Endothelial cell of umbilical vein (primary cell): ENCODE measurements around the gene HLA-B.

ENCODE experiments used
- EZH2 ChIP-seq: IDR thresholded peaks from 2 replicates; pipeline ENCODE4 v1.6.1; 2012; ENCODE audit warnings: borderline replicate concordance, low read depth, mild to moderate bottlenecking, moderate library complexity, low read length, inconsistent platforms; ENCODE audit not compliant: severe bottlenecking
- FOS ChIP-seq: IDR thresholded peaks from 2 replicates; pipeline ENCODE4 v1.6.1; 2011; ENCODE audit warnings: mild to moderate bottlenecking, low read length, moderate library complexity, borderline replicate concordance; ENCODE audit not compliant: insufficient read depth
- JUN ChIP-seq: IDR thresholded peaks from 2 replicates; pipeline ENCODE4 v1.6.1; 2011; ENCODE audit warnings: borderline replicate concordance, low read depth; ENCODE audit not compliant: insufficient read length, insufficient read depth
- MYC ChIP-seq: IDR thresholded peaks from one replicate; pipeline ENCODE4 v1.6.1; 2011; ENCODE audit warnings: mild to moderate bottlenecking, low read depth, low read length
- POLR2A ChIP-seq: IDR thresholded peaks from 2 replicates; pipeline ENCODE4 v1.6.1; 2012; ENCODE audit warnings: low read depth, mild to moderate bottlenecking, control low read depth, low read length
- POLR2AphosphoS5 ChIP-seq: IDR thresholded peaks from 2 replicates; pipeline ENCODE4 v1.6.1; 2012; ENCODE audit warnings: low read depth, mild to moderate bottlenecking, control low read depth, low read length, moderate library complexity; ENCODE audit not compliant: insufficient read depth
- TF ChIP-seq, protein P1 (sequence below), 2 donors: IDR thresholded peaks; 1 replicate in 1 of 2; 2 replicates in 1 of 2; pipeline ENCODE4 v1.5.1; 2011; ENCODE audit warnings: low read length in 2 of 2, mild to moderate bottlenecking in 2 of 2, moderate library complexity in 2 of 2, control low read depth in 1 of 2, inconsistent platforms in 1 of 2, low read depth in 1 of 2; ENCODE audit not compliant: insufficient read depth in 1 of 2; ENCODE audit errors: extremely low read depth in 1 of 2
- TF ChIP-seq, protein P2 (sequence below): IDR thresholded peaks from 2 replicates; pipeline ENCODE4 v1.6.1; 2011; ENCODE audit not compliant: insufficient read depth, insufficient read length

DNA sequence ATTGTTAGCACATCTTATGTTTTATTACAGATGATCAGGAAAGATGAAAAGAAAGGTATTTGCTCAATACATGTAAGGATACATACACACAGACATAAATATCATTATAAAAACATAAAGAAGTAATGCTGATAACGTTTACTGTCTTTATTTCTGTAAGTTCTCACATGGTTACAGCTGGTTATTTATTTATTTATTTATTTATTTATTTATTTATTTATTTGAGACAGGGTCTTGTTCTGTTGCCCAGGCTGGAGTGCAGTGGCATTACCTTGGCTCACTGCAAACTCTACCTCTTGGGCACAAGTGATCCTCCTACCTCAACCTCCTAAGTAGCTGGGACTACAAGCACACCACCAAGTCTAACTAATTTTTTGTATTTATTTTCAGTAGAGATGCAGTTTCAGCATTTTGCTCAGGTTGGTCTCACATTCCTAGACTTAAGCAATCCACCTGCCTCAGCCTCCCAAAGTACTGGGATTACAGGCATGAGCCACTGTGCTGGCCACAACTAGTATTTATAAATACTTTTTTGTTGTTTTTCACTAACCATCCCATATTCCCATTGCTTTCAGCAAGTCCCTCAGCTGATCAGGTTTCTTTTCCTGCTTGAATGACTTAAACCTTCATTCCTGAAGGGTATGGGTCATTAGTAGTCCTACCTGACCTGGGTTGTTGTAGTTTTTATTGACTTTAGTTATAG, 35.8 kb downstream of the HLA-B start:
- TF ChIP-seq, protein P1, sequence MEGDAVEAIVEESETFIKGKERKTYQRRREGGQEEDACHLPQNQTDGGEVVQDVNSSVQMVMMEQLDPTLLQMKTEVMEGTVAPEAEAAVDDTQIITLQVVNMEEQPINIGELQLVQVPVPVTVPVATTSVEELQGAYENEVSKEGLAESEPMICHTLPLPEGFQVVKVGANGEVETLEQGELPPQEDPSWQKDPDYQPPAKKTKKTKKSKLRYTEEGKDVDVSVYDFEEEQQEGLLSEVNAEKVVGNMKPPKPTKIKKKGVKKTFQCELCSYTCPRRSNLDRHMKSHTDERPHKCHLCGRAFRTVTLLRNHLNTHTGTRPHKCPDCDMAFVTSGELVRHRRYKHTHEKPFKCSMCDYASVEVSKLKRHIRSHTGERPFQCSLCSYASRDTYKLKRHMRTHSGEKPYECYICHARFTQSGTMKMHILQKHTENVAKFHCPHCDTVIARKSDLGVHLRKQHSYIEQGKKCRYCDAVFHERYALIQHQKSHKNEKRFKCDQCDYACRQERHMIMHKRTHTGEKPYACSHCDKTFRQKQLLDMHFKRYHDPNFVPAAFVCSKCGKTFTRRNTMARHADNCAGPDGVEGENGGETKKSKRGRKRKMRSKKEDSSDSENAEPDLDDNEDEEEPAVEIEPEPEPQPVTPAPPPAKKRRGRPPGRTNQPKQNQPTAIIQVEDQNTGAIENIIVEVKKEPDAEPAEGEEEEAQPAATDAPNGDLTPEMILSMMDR (IDR thresholded peaks at IDR 0.05; ENCODE audit: extremely low read depth in 1 of 2, insufficient read depth in 1 of 2, low read depth in 1 of 2, low read length in 2 of 2) = no peak
- TF ChIP-seq POLR2A (no peak), MYC (no peak), JUN (no peak), EZH2 (no peak), POLR2AphosphoS5 (no peak), FOS (no peak)
- TF ChIP-seq, protein P2, sequence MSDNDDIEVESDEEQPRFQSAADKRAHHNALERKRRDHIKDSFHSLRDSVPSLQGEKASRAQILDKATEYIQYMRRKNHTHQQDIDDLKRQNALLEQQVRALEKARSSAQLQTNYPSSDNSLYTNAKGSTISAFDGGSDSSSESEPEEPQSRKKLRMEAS = no peak
